HepG2 (cell line): ENCODE data around the gene CCDC93. TPM values are rescaled to one million over a fixed set of nuclear protein-coding genes. Genes with fewer than 3 reads are reported as not detected.
A peak's percentile ranks its signal among the peaks of the same experiment; 100 is the strongest.

Source experiments
- DNMT3B ChIP-seq: conservative IDR thresholded peaks from 2 replicates; pipeline ENCODE4 v1.6.1; 2016; ENCODE audit warnings: missing biosample characterization, control low read depth
- GZF1 ChIP-seq: sonication (generic); formaldehyde crosslinking; IDR thresholded peaks from 2 replicates; pipeline ENCODE4 v1.5.1; 2020; ENCODE audit warnings: mild to moderate bottlenecking, missing genetic modification reagents
- MAF1 ChIP-seq: sonication (generic); formaldehyde crosslinking; IDR thresholded peaks from 2 replicates; pipeline ENCODE4 v1.5.0; 2020; ENCODE audit warnings: missing genetic modification reagents, borderline replicate concordance
- MTA3 ChIP-seq: sonication (generic); formaldehyde crosslinking; IDR thresholded peaks from 2 replicates; pipeline ENCODE4 v1.4.0; 2020; ENCODE audit warnings: missing genetic modification reagents
- NFKB2 ChIP-seq: sonication (generic); formaldehyde crosslinking; IDR thresholded peaks from 2 replicates; pipeline ENCODE4 v1.4.0; 2020; ENCODE audit warnings: missing genetic modification reagents, borderline replicate concordance
- PITX1 ChIP-seq: sonication (generic); formaldehyde crosslinking; IDR thresholded peaks from 2 replicates; pipeline ENCODE4 v1.5.1; 2020; ENCODE audit warnings: mild to moderate bottlenecking, missing genetic modification reagents
- POGK ChIP-seq: sonication (generic); formaldehyde crosslinking; conservative IDR thresholded peaks from 2 replicates; pipeline ENCODE4 v1.8.0; 2022; ENCODE audit warnings: mild to moderate bottlenecking, moderate library complexity, missing genetic modification reagents
- PPARG ChIP-seq: conservative IDR thresholded peaks from 2 replicates; pipeline ENCODE4 v1.6.1; 2016; ENCODE audit warnings: missing biosample characterization, missing genetic modification reagents
- SNAPC5 ChIP-seq: sonication (generic); formaldehyde crosslinking; IDR thresholded peaks from 2 replicates; pipeline ENCODE4 v1.8.1; 2023; ENCODE audit warnings: mild to moderate bottlenecking, missing genetic modification reagents, borderline replicate concordance
- SRSF9 ChIP-seq: fragments of 200-400 bp; formaldehyde crosslinking; IDR thresholded peaks from 2 replicates; pipeline ENCODE4 v1.6.1; 2018; ENCODE audit warnings: borderline replicate concordance, mild to moderate bottlenecking, low read depth, low read length; ENCODE audit not compliant: insufficient read depth, poor library complexity, severe bottlenecking
- UBTF ChIP-seq: sonication (generic); formaldehyde crosslinking; IDR thresholded peaks from 2 replicates; pipeline ENCODE4 v1.4.0; 2020; ENCODE audit warnings: mild to moderate bottlenecking, missing genetic modification reagents
- ZNF24 ChIP-seq: fragments of 450-650 bp; IDR thresholded peaks from 2 replicates; pipeline ENCODE4 v1.6.1; 2017; ENCODE audit warnings: antibody characterized with exemption, mild to moderate bottlenecking
- ZNF282 ChIP-seq: fragments of 450-650 bp; IDR thresholded peaks from 2 replicates; pipeline ENCODE4 v1.6.1; 2018; ENCODE audit not compliant: partially characterized antibody
- ZNF337 ChIP-seq: sonication (generic); formaldehyde crosslinking; IDR thresholded peaks from 2 replicates; pipeline ENCODE4 v1.5.1; 2020; ENCODE audit warnings: missing genetic modification reagents, low read depth, mild to moderate bottlenecking, borderline replicate concordance
- ZNF768 ChIP-seq: sonication (generic); formaldehyde crosslinking; IDR thresholded peaks from 2 replicates; pipeline ENCODE4 v1.4.0; 2020; ENCODE audit warnings: missing genetic modification reagents
- polyA plus RNA-seq, 8 experiments: library from polyadenylated mRNA; depleted of rRNA in 3 of 8; stranded (reverse) in 7 of 8; unstranded in 1 of 8; fragments of >200 nt; fragmentation: Illumina TruSeq in 4 of 8; extraction: Trizol in 4 of 8; gene quantifications; 2 replicates each; pipeline versions ENCODE4 v1.2.1 to v1.2.3, GENCODE V29; 2011 to 2016; ENCODE audit warnings: low read depth in 4 of 8, missing spikeins in 1 of 8, mixed read lengths in 1 of 8; ENCODE audit not compliant: insufficient read depth in 1 of 8
- total RNA-seq, 5 experiments: library from RNA; depleted of rRNA; stranded (reverse); fragments of >200 nt; fragmentation: Illumina TruSeq; extraction: Trizol; gene quantifications; 2 replicates each; pipeline ENCODE4 v1.2.3, GENCODE V29; 2016; ENCODE audit warnings: low read depth in 1 of 5
- TF ChIP-seq, protein P1 (sequence below): sonication (generic); formaldehyde crosslinking; IDR thresholded peaks from 2 replicates; pipeline ENCODE4 v1.5.1; 2020; ENCODE audit warnings: mild to moderate bottlenecking, moderate library complexity, missing genetic modification reagents
- TF ChIP-seq, protein P2 (sequence below): sonication (generic); formaldehyde crosslinking; IDR thresholded peaks from 2 replicates; pipeline ENCODE4 v1.4.0; 2020; ENCODE audit warnings: missing genetic modification reagents

Gene CCDC93
- total and polyA plus RNA-seq, 2 of the 13 experiments (the other 11 are each of a cell fraction or from before 2014, with no cell fraction given), result 37.2 to 53.2 TPM

DNA sequence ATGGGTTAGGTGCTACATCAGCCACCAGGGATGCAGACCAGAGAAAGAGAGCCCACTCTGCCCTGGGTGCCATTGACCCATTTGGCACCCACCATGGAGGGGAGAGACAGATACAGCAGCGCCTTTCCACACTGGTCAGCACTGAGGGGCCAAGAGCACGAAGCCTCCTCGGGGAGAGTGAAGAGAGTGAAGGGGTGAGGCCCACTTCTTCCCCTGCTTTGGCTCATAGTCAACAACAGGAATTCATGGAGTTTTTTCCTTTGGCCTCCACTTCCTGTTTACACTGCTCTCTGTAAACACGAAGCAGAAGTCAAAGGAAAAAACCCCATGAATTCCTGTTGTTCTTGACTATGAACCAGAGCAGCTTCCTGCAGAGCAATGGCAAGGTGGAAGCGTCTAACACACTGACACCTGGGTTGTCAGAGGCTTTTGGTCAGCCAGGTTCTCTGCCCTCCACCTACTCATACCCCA, 80.0 kb downstream of the CCDC93 start (continued):
- TF ChIP-seq PITX1 (no peak; the same call in 1 of the 2 replicates), MTA3 (CRISPR knock-in tag) (no peak), NFKB2 (CRISPR knock-in tag) (no peak), DNMT3B (CRISPR knock-in tag) (no peak), ZNF768 (CRISPR knock-in tag) (no peak), MAF1 (CRISPR knock-in tag) (no peak), SRSF9 (no peak), ZNF24 (peak; percentile 52; the same call in 1 of the 2 replicates), ZNF282 (no peak), PPARG (CRISPR knock-in tag) (no peak), ZNF337 (no peak), POGK (CRISPR knock-in tag) (no peak), SNAPC5 (CRISPR knock-in tag) (no peak), UBTF (CRISPR knock-in tag) (no peak; the same call in 1 of the 2 replicates), GZF1 (no peak)
- TF ChIP-seq, protein P1, sequence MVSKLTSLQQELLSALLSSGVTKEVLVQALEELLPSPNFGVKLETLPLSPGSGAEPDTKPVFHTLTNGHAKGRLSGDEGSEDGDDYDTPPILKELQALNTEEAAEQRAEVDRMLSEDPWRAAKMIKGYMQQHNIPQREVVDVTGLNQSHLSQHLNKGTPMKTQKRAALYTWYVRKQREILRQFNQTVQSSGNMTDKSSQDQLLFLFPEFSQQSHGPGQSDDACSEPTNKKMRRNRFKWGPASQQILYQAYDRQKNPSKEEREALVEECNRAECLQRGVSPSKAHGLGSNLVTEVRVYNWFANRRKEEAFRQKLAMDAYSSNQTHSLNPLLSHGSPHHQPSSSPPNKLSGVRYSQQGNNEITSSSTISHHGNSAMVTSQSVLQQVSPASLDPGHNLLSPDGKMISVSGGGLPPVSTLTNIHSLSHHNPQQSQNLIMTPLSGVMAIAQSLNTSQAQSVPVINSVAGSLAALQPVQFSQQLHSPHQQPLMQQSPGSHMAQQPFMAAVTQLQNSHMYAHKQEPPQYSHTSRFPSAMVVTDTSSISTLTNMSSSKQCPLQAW, result 0 out of 2 replicates have a peak, but pooled peaks have one; percentile 44
- TF ChIP-seq, protein P2, sequence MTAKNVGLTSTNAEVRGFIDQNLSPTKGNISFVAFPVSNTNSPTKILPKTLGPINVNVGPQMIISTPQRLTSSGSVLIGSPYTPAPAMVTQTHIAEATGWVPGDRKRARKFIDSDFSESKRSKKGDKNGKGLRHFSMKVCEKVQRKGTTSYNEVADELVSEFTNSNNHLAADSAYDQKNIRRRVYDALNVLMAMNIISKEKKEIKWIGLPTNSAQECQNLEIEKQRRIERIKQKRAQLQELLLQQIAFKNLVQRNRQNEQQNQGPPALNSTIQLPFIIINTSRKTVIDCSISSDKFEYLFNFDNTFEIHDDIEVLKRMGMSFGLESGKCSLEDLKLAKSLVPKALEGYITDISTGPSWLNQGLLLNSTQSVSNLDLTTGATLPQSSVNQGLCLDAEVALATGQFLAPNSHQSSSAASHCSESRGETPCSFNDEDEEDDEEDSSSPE (CRISPR knock-in tag), result no peak
